MCF 10A (cell line): Measurements from ENCODE around the gene ATP6V0B. TPM values are rescaled to one million over a fixed set of nuclear protein-coding genes. Genes with fewer than 3 reads are reported as not detected.

ENCODE experiments used
- BruUV-seq: library from RNA; stranded (reverse); fragments of 400-500 nt; replicated peaks from 2 replicates; lab custom pipeline; 2021; lab: Mats Ljungman, UMichigan
- CTCF ChIA-PET: fragments of 300-600 bp; sonication (Branson Sonifier 250); formaldehyde crosslinking; extraction: SDS; loops from one replicate; lab custom pipeline; 2021; ENCODE audit warnings: antibody characterized with exemption, inconsistent platforms; lab: Yijun Ruan, JAX
- POLR2A ChIA-PET: fragments of 300-600, 350-650 bp; sonication (Branson Sonifier 250); formaldehyde crosslinking; extraction: SDS; loops from one replicate; lab custom pipeline; 2020; ENCODE audit warnings: antibody characterized with exemption, inconsistent platforms; lab: Yijun Ruan, JAX
- DNase-seq: peaks from one replicate; pipeline ENCODE4 v3.0.0-alpha.2; 2018; ENCODE audit not compliant: unreplicated experiment
- H3K27ac Mint-ChIP-seq: one replicate; pipeline ENCODE4 v1.8.0; 2022; ENCODE audit warnings: mild to moderate bottlenecking, low read depth, mixed read lengths; ENCODE audit not compliant: unreplicated experiment
- H3K27me3 Mint-ChIP-seq: one replicate; pipeline ENCODE4 v1.8.0; 2022; ENCODE audit warnings: mixed read lengths; ENCODE audit not compliant: insufficient read depth, unreplicated experiment
- H3K36me3 Mint-ChIP-seq: one replicate; pipeline ENCODE4 v1.8.0; 2022; ENCODE audit warnings: mild to moderate bottlenecking, moderate library complexity, mixed read lengths; ENCODE audit not compliant: insufficient read depth, unreplicated experiment
- H3K4me1 Mint-ChIP-seq: one replicate; pipeline ENCODE4 v1.8.0; 2022; ENCODE audit warnings: mixed read lengths; ENCODE audit not compliant: insufficient read depth, unreplicated experiment
- H3K4me3 Mint-ChIP-seq: one replicate; pipeline ENCODE4 v1.8.0; 2022; ENCODE audit warnings: mild to moderate bottlenecking, moderate library complexity, mixed read lengths; ENCODE audit not compliant: unreplicated experiment
- H3K9me3 Mint-ChIP-seq: one replicate; pipeline ENCODE4 v1.8.0; 2022; ENCODE audit warnings: mixed read lengths; ENCODE audit not compliant: unreplicated experiment
- intact Hi-C: fragments of 100-400 bp; cut with micrococcal nuclease; formaldehyde crosslinking; loops from 2 replicates; pipeline ENCODE4 v1.14.1; 2022
- total RNA-seq: library from RNA; stranded (reverse); gene quantifications from 2 replicates; pipeline ENCODE4 v1.2.3, GENCODE V29; 2022
- TF ChIP-seq, protein P1 (sequence below): fragments of 200-600 bp; IDR thresholded peaks from one replicate; pipeline ENCODE4 v1.8.0; 2022; ENCODE audit warnings: antibody characterized with exemption, mild to moderate bottlenecking; ENCODE audit not compliant: unreplicated experiment

Gene ATP6V0B
- total RNA-seq, 1 experiment from 2014 or later, result 120 TPM

DNA sequence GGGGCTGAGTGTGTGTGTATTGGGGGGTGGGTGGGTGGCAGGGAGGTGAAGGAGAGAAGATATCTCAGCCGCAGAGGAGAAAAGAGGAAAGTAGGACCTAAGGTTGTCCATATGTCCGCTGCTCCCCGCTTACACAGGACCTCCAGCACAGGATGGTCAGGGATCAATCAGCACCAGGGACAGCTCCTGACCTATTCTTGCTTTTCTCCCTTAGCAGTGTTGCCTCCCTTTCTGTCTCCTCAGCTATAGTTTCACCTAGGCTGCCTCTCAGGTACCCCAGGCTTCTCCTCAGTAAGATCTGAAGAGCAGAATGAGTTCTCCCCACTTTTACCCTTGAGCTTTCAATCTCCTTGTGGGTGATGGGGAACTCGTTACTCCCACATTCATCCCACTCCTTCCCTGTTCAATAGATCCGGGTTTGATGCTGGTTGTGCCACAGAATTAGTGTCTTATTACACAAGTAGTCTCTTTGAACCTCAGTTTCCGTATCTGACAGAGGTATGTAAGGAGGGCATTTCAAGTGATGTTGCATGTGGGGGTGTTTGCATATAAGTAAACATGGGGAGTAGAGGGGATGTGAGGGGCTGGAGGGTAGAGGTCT is 6.3 kb upstream of the ATP6V0B start:
- intact Hi-C loops, result no loop called here
- DNase-seq, result peak; percentile 51
- Mint-ChIP-seq H3K27ac (no peak overlapping the region), H3K36me3 (no peaks in the 10 kb centered on the region), H3K9me3 (no peaks in the 10 kb centered on the region), H3K4me3 (no peak overlapping the region), H3K27me3 (no peaks in the 10 kb centered on the region), H3K4me1 (no peaks in the 10 kb centered on the region)
- CTCF ChIA-PET, result interaction anchor here (0.6 to 2.1 kb wide), 3 partner anchors 22 to 437 kb away, joined by 3 to 11 read pairs (median 4); partner anchors contain the start of gene IPO13
- POLR2A ChIA-PET, result interaction anchor here (1.4 kb wide), 1 partner anchor 22 kb away, joined by 6 read pairs; the partner anchor contains the start of gene IPO13
- TF ChIP-seq, protein P1, sequence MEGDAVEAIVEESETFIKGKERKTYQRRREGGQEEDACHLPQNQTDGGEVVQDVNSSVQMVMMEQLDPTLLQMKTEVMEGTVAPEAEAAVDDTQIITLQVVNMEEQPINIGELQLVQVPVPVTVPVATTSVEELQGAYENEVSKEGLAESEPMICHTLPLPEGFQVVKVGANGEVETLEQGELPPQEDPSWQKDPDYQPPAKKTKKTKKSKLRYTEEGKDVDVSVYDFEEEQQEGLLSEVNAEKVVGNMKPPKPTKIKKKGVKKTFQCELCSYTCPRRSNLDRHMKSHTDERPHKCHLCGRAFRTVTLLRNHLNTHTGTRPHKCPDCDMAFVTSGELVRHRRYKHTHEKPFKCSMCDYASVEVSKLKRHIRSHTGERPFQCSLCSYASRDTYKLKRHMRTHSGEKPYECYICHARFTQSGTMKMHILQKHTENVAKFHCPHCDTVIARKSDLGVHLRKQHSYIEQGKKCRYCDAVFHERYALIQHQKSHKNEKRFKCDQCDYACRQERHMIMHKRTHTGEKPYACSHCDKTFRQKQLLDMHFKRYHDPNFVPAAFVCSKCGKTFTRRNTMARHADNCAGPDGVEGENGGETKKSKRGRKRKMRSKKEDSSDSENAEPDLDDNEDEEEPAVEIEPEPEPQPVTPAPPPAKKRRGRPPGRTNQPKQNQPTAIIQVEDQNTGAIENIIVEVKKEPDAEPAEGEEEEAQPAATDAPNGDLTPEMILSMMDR, result no peak
- no TSS peak for BruUV-seq

DNA sequence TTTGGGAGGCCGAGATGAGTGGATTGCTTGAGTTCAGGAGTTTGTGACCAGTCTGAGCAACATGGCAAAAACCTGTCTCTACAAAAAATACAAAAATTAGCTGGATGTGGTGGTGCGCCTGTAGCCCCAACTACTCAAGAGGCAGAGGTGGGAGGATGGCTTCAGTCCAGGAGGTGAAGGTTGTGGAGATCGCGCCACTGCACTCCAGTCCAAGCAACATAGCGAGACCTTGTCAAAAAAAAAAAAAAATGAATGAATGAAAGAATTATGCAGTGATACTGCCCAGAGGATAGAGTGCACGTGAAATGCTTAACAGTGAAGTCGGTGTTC is 5.4 kb upstream of the ATP6V0B start:
- BruUV-seq, result no TSS peak
- peak overlapping the region; percentile 98 for H3K4me3 Mint-ChIP-seq

DNA sequence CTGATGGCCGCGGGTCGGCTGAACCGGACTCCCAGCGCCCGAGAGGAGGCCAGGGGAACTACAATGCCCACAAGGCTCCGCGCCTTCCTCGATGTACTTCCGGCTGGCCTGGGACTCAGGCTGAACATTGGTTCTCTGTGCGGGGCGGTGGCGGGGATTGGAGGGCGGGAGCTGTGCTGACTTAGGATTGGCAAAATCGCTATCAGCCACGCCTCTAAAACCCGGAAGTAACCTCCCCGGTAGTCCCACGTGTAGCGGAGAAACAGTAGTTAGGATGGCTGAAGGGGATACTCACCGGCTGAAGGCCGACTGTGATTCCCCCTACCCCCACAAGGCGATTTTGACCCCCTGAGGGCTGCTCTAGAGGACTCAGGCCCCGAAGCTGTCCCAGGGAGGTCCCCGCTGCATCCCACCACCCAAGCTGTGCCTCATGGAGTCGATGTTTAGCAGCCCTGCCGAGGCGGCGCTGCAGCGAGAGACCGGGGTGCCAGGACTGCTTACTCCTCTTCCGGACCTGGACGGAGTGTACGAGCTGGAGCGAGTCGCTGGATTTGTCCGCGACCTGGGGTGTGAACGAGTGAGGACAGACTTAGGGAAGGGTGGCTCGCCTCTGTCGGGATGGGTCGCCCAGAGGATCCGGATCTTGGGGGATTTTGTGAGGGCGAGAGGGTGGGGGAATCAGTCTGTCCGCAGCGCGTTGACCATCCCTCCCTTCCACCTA is 4.9 kb upstream of the ATP6V0B start, which contains the start of gene DPH2:
Gene DPH2 (plus strand): TSS at position 265 of the 721 bp plus-strand sequence. CDS start 166 bp downstream, at position 431.
- H3K9me3 Mint-ChIP-seq, result no peaks in the 10 kb centered on the region
- no peaks in the 10 kb centered on the region for H3K27me3 Mint-ChIP-seq
- H3K36me3 Mint-ChIP-seq, result peaks cover 12% of the 10 kb centered on the region
- ChIA-PET POLR2A (interaction anchor here (0.6 to 3.9 kb wide), 5 partner anchors 10 to 277 kb away, joined by 3 to 28 read pairs (median 5); partner anchors contain the start of genes IPO13 and ST3GAL3), CTCF (interaction anchor here (0.8 to 1.9 kb wide), 6 partner anchors 22 to 67 kb away, joined by 3 to 8 read pairs (median 4); partner anchors contain the start of gene IPO13)
- H3K4me3 Mint-ChIP-seq, result peak within 1 kb of the TSS; percentile 98
- peaks cover 10% of the 10 kb centered on the region for H3K4me1 Mint-ChIP-seq
- TSS peak; percentile 52 for BruUV-seq
- peak within 1 kb of the TSS; percentile 74 for H3K27ac Mint-ChIP-seq
- TF ChIP-seq, protein P1, result no peak
- intact Hi-C loops, result loop anchor here (1.0 kb wide), 1 partner anchor 24 kb away; the partner anchor contains the start of gene IPO13
- peak; percentile 97 for DNase-seq

More for the DNA sequence above, 5.4 kb upstream of the ATP6V0B start:
- H3K27ac Mint-ChIP-seq, result no peak overlapping the region
- DNase-seq, result no peak
- no peaks in the 10 kb centered on the region for H3K9me3 Mint-ChIP-seq
- no peaks in the 10 kb centered on the region for H3K27me3 Mint-ChIP-seq
- peaks cover 7% of the 10 kb centered on the region for H3K36me3 Mint-ChIP-seq
- intact Hi-C loops, result loop anchor here (1.0 kb wide), 1 partner anchor 23 kb away; the partner anchor contains the start of gene IPO13
- POLR2A ChIA-PET, result interaction anchor here (1.6 to 3.9 kb wide), 2 partner anchors 22 to 262 kb away, joined by 6 to 28 read pairs; partner anchors contain the start of genes IPO13 and ST3GAL3
- CTCF ChIA-PET, result interaction anchor here (1.9 kb wide), 1 partner anchor 24 kb away, joined by 5 read pairs; no protein-coding TSS in a partner anchor
- TF ChIP-seq, protein P1, result no peak
- peaks cover 8% of the 10 kb centered on the region for H3K4me1 Mint-ChIP-seq
